GM10847 (cell line): ENCODE results near the gene PTGER2.

Source experiments
- POLR2A ChIP-seq: IDR thresholded peaks from 2 replicates; pipeline ENCODE4 v1.6.1; 2011; ENCODE audit not compliant: insufficient read length; ENCODE audit errors: extremely low read depth

Gene PTGER2, protein sequence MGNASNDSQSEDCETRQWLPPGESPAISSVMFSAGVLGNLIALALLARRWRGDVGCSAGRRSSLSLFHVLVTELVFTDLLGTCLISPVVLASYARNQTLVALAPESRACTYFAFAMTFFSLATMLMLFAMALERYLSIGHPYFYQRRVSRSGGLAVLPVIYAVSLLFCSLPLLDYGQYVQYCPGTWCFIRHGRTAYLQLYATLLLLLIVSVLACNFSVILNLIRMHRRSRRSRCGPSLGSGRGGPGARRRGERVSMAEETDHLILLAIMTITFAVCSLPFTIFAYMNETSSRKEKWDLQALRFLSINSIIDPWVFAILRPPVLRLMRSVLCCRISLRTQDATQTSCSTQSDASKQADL

DNA sequence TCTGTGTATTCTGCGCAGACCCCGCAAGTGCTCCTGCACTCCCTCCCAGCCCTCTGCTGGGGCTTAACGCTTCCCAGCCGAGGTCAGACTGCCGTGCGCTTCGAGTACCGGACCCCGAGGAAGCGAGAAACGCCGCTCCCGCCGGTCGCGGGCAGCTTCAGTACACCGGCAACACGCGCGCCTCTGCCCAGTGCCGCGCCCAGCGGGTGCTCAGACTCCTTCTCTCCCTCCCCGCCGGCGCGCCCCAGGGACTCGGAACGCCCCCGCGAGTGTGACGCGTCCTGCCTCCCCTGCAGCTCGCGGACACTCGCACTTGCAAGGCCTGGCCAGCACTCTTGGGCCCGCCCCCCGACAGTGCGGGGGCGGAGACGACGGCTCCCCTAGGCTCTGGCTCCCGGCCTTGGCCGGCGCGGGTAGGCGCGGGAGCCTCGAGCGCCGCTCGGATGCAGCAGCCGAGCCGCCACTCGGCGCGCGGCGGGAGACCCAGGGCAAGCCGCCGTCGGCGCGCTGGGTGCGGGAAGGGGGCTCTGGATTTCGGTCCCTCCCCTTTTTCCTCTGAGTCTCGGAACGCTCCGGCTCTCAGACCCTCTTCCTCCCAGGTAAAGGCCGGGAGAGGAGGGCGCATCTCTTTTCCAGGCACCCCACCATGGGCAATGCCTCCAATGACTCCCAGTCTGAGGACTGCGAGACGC lies at the start of gene PTGER2:
TSS of gene PTGER2 (plus strand) at position 410 of the 692 bp plus-strand sequence. CDS start at position 647, 237 bp downstream.
- no peak for TF ChIP-seq POLR2A

DNA sequence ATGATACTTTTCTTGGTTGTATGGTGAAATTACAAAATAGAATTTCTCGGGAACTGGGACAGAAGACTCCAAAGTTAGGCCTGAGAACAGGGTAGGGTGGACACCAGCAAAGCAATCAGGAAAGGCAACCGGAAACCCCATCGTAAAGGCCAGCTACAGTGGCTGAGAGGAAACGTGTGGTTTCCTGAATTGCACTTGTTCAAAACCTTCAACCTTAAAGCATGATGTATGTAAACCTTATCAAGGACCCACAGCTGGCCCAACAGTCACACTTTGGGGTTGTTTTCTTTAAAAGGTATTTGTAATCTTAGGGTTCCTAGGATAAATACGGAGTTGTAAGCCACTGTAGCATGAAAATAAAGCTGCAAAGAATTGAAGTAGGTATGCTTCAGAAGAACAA lies 48.9 kb upstream of the PTGER2 start:
- TF ChIP-seq POLR2A, result no peak

DNA sequence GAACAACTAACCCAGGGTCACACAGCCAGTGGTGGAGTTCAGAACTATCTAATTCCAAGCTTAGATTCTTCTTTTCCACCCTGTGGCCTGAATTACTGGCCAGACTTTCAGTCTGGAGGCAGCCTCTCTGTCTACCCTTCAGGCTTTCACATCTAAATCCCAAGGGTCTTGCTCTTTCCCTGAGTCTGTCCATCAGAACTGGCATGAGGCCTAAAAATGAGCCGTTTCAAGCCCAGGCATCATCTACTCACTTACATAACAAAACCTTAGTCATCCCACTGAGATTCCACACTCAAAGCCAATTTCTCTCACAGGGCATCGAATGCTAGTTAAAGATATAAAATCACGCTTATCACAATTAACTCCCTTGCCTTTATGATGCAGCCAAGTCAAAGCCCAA lies 47.9 kb upstream of the PTGER2 start:
- no peak for TF ChIP-seq POLR2A

DNA sequence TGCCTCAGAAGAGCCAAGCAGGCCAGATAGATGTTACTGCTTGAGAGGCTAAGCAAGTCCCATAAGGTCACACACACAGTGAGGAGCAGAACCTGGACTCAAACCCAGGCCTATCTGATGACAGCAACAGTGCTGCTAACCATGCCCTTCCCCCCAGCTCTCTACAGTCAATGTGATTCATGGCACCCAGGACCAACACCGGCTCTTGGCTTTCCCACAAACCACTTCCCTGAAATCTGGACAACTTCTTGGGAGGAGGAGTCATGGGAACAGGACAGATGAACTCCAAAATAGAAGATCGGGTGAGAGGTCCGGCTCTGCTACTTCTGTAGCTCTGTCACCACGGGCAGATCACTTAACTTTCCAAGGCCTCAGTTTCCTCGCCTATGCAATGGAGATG lies 47.3 kb upstream of the PTGER2 start:
- TF ChIP-seq POLR2A, result no peak

DNA sequence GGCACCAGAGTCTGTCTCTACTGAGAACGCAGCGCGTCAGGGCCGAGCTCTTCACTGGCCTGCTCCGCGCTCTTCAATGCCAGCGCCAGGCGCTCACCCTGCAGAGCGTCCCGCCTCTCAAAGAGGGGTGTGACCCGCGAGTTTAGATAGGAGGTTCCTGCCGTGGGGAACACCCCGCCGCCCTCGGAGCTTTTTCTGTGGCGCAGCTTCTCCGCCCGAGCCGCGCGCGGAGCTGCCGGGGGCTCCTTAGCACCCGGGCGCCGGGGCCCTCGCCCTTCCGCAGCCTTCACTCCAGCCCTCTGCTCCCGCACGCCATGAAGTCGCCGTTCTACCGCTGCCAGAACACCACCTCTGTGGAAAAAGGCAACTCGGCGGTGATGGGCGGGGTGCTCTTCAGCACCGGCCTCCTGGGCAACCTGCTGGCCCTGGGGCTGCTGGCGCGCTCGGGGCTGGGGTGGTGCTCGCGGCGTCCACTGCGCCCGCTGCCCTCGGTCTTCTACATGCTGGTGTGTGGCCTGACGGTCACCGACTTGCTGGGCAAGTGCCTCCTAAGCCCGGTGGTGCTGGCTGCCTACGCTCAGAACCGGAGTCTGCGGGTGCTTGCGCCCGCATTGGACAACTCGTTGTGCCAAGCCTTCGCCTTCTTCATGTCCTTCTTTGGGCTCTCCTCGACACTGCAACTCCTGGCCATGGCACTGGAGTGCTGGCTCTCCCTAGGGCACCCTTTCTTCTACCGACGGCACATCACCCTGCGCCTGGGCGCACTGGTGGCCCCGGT lies 46.4 kb upstream of the PTGER2 start, which contains the start of gene PTGDR:
TSS of gene PTGDR (plus strand) at position 198 of the 778 bp plus-strand sequence. CDS start at position 315, 117 bp downstream.
- TF ChIP-seq POLR2A, result no peak

- no peak for TF ChIP-seq POLR2A
These were observed 45.6 kb upstream of the PTGER2 start for GRCh38 chr14:52268279-52269061.

GRCh38 chr14:52269100-52269499 lies 45.0 kb upstream of the PTGER2 start:
- TF ChIP-seq POLR2A, result no peak

DNA sequence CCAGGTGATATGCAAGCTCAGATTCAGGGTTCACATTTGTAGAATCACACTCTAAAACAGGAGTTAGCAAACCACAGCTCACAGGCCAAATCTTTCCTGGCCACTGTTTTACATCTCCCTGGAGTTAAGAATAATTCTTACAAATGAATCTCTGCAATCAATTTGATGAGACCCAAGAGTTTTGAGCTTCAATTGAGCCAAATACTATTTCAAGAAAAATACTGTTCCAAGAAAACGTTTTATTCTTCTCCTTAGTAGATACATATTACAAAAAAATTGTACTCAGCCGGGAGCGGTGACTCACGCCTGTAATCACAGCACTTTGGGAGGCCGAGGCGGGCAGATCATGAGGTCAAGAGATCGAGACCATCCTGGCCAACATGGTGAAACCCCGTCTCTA lies 44.1 kb upstream of the PTGER2 start:
- no peak for TF ChIP-seq POLR2A

GRCh38 chr14:52271538-52271937 lies 42.6 kb upstream of the PTGER2 start:
- TF ChIP-seq POLR2A, result no peak

- no peak for TF ChIP-seq POLR2A
These were observed 41.7 kb upstream of the PTGER2 start for GRCh38 chr14:52272375-52272774.

DNA sequence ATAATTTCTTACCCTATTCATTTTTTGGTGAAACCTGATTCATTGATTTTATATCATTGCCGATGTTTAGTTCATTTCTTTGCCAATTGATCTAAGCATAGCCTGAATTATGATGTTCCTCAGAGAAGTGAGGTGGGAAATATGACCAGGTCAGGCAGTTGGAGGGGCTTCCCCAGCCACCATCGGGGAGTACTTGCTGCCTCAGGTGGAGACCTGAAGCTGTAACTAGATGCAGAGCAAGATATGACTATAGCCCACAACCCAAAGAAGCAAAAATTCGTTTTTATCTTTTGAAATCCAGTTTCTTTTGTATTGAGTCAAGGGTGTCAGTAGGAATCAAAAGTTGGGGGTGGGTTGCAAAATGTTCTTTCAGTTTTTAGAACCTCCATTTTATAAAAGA lies 38.7 kb upstream of the PTGER2 start:
- TF ChIP-seq POLR2A, result no peak

- no peak for TF ChIP-seq POLR2A
These were observed 36.6 kb upstream of the PTGER2 start for GRCh38 chr14:52277552-52277951.

DNA sequence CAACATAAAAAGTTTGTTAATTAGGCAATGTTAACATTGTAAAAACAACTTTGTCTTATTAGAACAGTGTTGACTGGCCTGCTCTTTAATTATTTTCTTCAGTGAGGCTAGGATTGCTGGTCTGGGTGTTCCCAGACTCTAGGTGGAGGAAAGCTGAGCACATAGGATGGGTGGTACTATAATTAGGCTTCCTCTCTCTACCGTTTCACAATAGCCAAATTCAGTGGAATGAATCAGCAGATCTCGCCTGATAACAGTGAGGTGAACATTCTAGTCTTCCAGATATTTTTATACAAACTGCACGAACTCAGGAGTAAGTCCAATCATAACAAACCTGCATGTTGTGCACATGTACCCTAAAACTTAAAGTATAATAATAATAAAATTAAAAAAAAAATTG lies 34.7 kb upstream of the PTGER2 start:
- no peak for TF ChIP-seq POLR2A

DNA sequence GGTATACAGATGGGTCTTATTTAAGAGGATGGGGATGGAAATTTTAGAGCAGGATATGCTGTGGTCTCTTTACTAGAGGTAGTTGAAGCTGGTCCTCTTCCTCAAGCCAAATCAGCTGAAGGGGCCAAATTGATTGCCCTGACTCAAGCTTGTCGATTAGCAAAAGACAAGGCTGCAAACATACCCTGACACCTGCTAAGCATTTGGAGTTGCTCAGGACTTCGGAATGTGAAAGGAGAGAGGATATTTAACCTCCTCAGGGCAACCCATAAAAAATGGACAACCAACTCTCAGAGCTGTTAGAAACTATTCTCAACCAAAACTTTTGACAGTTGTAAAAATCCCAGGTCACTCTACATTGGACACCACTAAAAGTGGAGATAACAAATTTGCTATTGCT lies 31.0 kb upstream of the PTGER2 start:
- TF ChIP-seq POLR2A, result no peak
